Neural progenitor cell (in vitro differentiated cells): Measurements from ENCODE around the gene KXD1.

ENCODE experiments used
- EZH2 ChIP-seq: fragments of 200-600 bp; sonication (generic); IDR thresholded peaks from 2 replicates; pipeline ENCODE4 v1.6.1; 2017; ENCODE audit warnings: antibody characterized with exemption, mild to moderate bottlenecking, moderate library complexity
- EZH2phosphoT487 ChIP-seq: fragments of 200-600 bp; sonication (generic); IDR thresholded peaks from 2 replicates; pipeline ENCODE4 v1.6.1; 2017; ENCODE audit warnings: antibody characterized with exemption
- TF ChIP-seq, protein P1 (sequence below): fragments of 200-600 bp; sonication (generic); IDR thresholded peaks from 2 replicates; pipeline ENCODE4 v1.5.1; 2017; ENCODE audit warnings: antibody characterized with exemption, mild to moderate bottlenecking

DNA sequence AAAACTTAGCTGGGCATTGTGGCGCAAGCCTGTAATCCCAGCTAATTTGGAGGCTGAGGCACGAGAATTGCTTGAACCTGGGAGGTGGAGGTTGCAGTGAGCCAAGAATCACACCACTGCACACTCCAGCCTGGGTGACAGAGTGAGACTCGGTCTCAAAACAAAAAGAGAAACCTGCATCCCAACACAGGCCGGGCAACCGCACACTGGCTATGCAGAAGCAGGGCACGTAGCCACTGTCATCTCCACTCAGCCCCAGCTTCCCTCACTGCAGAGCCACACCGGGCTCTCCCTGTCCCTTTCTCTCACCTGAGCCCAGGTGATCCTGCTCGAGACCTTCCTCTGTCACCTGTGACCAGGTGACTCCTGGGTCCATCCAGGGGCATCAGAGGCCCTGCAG lies 47.5 kb upstream of the KXD1 start:
- TF ChIP-seq, protein P1, sequence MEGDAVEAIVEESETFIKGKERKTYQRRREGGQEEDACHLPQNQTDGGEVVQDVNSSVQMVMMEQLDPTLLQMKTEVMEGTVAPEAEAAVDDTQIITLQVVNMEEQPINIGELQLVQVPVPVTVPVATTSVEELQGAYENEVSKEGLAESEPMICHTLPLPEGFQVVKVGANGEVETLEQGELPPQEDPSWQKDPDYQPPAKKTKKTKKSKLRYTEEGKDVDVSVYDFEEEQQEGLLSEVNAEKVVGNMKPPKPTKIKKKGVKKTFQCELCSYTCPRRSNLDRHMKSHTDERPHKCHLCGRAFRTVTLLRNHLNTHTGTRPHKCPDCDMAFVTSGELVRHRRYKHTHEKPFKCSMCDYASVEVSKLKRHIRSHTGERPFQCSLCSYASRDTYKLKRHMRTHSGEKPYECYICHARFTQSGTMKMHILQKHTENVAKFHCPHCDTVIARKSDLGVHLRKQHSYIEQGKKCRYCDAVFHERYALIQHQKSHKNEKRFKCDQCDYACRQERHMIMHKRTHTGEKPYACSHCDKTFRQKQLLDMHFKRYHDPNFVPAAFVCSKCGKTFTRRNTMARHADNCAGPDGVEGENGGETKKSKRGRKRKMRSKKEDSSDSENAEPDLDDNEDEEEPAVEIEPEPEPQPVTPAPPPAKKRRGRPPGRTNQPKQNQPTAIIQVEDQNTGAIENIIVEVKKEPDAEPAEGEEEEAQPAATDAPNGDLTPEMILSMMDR: no peak
- TF ChIP-seq EZH2 (no peak), EZH2phosphoT487 (no peak)
